GM19043 (cell line): ENCODE measurements around the gene IQCE.
"Not testable (repeated sequence)": the region's sequence is repeated elsewhere in the genome, so short reads cannot be mapped to it uniquely, and the experiment has no call there.

Experiments used
- ATAC-seq: cut with Tn5 transposase; IDR thresholded peaks from one replicate; pipeline ENCODE4 v1.9.1; 2021; ENCODE audit warnings: low read depth; ENCODE audit not compliant: unreplicated experiment

The IQCE gene

GRCh38 chr7:2553108-2553507, 5.7 kb upstream of the IQCE start:
- no peak for ATAC-seq

DNA sequence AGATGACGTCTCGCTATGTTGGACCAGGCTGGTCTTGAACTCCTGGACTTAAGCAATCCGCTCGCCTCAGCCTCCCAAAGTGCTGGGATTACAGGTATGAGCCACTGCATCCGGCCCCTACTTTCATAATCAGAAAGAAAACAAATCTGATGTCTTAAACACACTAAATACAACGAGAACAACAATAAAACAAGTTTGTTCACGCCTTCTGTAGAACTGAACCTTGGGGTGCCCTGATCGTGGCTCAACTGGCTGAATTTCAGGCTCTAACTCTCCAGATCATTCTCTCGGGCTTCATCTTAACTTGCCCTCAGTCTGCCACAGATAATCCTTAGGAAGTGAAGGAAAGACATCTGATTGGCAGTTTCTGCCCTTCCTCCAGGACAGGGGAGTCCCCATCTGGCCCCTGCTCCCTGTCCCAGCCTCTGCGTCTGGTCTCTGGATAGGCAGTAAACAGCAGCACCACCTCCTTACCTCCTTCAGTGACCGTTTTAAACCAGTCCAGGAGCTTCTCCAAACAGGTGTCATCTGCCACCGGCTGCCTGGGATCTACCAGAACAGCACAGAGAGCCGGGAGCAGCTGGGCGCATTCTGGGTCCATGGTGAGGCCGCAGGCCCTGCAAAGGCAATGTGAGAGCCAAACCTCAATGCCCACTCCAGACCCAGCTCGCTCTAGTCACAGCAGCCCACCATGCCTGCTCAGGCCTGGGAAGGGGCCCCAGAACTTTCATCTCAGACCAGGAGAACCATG, 4.8 kb upstream of the IQCE start:
- ATAC-seq, result no peak

GRCh38 chr7:2554661-2555111, 4.1 kb upstream of the IQCE start:
- ATAC-seq, result no peak

DNA sequence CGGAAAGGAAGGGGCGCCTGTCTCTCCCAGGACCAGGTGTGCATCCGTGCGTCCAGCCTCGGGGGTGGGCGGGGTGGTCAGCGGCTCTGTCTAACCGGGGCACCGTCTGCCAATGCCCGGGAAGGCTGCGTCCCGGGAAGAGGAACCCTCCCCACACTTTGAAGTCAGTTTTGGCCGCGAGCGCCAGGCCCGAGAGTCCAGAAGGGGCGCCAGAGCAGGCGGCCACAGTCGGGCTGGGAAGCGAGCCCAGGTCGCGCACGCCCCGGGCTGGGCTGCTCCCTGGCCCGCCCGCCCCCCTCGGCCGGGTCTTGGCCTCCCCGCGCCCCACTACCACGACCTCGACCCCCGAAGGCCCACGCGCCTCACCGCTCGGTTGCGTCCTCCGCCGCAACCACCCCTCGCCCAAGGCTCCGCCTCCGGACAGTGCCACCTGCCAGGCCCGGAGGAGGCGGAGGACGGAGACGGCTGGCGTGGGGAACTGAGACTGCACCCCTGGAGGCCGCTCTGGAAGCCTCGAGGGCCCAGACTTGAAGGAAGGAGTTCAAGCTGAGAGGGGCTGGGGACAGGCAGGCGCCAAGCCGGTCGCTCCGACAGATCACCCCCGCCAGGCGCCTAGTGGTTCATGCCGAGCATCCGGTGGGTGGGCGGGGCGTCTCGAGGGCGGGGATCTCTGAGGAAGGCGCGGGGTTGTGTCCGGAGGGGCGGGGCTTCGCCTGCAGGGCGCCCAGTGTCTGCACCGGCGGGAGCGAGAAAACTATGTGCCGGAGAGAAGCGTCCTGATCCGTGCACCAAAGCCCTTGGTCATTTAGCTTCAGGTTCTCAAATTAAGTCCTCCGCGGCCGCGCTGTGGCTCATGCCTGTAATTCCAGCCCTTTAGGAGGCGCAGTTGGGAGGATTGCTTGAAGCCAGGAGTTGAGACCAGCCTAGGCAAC, 3.4 kb upstream of the IQCE start, which contains the start of gene BRAT1:
Gene BRAT1 (minus strand): TSS at position 404 of the 932 bp plus-strand sequence. CDS start 1,093 bp downstream, outside the sequence.
- ATAC-seq, result peak; percentile 65

- ATAC-seq, result no peak
Measured at GRCh38 chr7:2559283-2559950, 638 bp downstream of the IQCE start.

DNA sequence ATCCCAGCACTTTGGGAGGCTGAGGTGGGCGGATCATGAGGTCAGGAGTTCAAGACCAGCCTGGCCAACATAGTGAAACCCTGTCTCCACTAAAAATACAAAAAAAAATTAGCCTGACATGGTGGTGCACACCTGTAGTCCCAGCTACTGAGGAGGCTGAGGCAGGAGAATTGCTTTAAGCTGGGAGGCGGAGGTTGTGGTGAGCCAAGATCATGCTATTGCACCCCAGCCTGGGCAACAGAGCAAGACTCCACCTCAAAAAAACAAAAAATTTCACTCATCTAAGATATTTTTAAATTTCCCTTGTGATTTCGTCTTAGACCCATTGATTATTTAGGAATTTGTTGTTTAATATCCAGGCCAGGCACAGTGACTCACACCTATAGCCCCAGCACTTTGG, 5.2 kb downstream of the IQCE start:
- not testable (repeated sequence) for ATAC-seq

- no peak for ATAC-seq
Measured at GRCh38 chr7:2564970-2565540, 6.3 kb downstream of the IQCE start.

DNA sequence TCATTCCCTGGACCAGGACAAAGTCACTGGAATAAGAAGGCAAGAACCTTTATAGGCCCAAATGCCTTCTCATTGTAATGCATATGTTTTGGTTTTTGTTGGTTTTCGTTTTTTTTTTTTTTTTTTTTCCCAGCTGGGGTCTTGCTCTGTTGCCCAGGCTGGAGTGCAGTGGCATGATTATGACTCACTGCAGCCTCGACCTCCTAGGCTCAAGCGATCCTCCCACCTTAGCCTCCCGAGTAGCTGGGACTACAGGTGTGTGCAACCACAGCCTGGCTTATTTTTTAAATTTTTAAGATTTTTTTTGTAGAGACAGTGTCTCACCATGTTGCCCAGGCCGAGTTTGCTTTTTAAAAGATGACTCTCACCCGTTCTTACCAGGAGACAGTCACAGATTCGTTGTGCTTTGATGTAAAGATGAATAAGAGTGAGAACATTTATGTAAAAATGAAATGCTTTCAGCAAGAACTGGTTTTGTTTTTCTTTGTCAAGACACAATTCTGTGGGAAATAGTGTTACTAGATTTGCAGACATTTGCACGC, 7.6 kb downstream of the IQCE start:
- peak; percentile 21 for ATAC-seq

GRCh38 chr7:2566890-2567678, 8.3 kb downstream of the IQCE start:
- ATAC-seq, result peak; percentile 81

DNA sequence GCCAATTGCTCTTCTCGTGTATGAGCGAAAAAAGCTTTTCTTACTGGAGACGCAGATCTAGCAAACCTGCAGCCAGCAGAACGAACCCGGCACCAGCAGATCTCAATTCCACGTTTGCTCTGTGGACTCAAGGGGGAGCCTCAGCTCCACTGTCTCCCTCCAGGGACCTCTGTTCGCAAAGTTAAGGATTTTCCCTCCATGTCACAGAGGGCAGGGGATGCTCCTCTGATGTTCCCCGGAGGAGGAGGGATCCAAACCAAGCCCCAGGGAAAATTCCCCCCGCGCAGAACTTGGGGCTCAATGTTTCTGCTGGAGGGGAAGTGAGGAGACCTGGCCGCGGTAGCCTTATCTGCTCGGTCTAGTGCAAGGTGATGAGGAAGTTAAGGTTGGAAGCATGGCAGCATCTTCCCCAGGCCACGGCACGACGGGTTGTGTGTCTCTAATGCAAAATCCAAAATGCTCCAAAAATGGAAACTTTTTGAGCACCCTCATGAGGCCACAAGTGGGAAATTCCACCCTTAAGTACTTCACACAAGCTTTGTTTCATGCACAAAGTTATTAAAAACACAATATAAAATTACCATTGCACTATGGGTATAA, 9.0 kb downstream of the IQCE start:
- ATAC-seq, result no peak

DNA sequence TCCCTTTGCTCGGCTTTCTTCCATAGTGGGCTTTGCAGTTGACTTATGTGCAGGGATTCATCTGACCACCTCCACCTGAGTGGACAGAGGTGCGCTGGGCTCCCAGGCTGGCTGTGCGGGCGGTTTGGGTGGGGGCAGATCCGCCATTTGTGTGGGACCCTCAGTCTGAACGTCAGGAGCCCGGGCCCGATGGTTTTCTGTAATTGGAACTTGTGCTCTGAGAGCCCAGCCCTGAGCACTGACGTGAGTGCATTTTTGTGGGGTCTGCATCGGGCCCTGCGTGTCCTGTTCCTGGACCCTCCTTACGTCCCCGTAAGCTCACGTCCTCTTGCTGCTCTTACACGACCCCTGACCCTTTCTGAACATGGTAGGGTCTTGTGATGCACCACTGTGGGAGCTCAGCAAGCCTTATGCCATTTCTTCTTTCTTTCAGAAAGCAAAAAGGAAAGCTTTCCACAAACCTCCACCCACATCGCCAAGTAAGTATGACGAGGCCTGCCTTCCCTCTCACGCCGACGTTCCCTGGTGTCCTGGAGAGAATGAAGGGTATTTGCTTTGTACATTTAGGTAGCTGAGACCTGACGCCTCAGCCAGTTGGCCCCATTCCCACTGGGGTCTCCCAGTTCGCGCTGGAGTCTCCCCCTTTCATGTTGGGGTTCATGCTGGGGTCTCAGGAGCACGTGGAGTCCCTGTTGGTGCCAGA, 9.9 kb downstream of the IQCE start:
- ATAC-seq, result no peak

DNA sequence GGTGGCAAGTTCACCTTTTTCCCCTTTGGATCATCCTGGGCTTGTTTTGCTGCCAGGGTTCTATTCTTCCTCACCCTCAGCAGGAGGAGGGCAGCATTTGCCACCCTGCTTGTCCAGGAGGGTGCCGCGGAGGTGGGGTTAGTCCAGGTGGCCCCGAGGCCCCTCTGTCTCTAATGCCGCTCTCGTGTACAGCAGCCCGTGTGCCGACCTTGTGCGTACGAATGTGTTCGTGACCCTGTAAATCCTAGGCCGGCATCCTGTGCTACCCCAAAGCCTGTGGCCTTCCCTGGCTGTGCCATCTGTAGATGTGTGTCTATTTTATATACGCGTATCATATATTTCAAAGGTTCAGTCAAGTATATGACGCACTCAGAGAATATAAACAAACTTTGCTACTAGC, 10.6 kb downstream of the IQCE start:
- no peak for ATAC-seq

GRCh38 chr7:2570021-2570420, 11.2 kb downstream of the IQCE start:
- ATAC-seq, result no peak

DNA sequence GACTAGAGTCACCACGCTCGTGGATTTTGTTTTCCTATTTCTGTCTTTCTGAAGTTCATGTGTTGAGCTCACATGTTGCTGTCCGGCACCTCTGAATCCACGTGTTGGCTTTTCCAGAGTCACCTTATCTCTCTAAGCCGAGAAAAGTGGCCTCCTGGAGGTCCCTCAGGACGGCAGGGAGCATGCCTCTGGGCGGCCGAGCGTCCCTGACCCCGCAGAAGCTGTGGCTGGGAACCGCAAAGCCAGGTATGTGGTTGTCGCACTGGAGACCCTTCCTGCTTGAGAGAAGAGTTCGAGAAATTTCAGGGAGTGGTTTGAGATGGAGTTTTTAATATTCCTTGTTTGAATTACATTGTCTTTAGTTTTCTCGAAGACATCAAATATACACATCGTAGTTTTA, 12.6 kb downstream of the IQCE start:
- no peak for ATAC-seq

DNA sequence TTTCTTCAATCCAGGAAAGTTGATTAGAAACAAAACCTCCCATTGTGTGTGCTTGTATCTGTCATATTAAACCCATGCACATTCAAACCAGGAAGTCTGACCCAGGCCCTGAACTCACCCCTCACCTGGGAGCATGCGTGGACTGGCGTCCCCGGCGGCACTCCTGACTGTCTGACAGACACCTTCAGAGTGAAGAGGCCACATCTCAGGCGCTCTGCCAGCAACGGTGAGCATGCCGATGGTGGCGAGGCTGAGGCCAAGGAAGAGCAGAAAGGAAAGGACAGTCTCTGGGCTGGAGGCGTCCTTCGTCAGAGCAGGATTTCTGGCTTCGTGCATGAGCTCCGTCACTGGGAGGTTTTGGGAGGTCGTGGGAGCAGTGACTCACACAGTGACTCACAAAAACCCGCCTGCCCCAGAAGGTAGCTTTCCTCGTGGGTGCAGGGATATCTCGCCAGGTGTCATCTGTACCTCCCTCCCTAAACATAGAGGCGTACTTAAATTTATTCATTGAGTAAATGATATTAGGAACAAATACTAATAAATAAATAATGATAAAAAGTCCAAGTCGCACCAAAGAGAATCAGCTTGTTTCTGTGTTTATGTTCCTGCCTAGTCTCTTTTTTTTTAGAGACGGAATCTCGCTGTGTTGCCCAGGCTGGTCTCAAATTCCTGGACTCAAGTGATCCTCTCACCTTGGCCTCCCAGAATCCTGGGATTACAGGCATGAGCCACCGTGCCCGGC, 13.5 kb downstream of the IQCE start:
- ATAC-seq, result no peak

GRCh38 chr7:2573761-2574160, 15.0 kb downstream of the IQCE start:
- no peak for ATAC-seq

DNA sequence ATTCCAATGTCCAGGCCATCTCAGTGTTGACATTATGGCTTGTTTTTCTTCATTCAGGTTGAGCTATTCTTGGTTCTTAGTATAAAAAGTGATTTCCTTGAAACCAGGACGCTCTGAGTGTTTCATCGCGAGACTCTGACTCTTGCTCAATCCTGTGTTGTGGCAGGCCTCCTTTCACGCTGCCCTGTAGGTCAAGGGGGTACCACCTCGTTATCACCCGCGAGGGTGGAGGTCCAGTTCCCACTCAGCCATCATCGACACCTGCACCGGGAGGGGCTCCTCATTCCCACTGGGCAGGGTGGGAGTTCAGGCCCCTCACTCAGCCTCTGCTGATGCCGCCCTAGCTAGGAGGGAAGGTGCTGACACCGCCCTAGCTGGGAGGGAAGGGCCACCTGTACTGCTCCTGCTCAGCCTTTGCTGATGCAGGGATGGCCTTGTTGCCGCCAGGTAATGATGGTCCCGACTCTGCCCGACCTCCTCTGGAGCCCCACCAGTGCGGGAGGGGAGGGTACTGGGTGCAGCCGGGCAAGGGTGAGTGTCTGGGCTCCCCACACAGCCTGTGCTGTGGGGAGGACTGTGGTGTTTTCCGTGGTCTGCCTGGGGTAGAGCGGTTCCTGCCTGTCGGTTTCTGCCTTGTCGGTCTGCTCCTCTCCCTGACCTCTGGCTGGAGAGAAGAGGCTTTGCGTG, 16.4 kb downstream of the IQCE start:
- ATAC-seq, result no peak
